Esophagus squamous epithelium (tissue), 4 donors: ENCODE data around the gene XPO1.

Source experiments
- CTCF ChIP-seq, 6 experiments: fragments of 450-650 bp in 4 of 6; fragments of 200-600 bp in 2 of 6; sonication (generic) in 2 of 6; IDR thresholded peaks; one replicate each; pipeline ENCODE4 v1.5.1; 2016 to 2019; ENCODE audit warnings: antibody characterized with exemption in 6 of 6, mild to moderate bottlenecking in 4 of 6, moderate library complexity in 4 of 6
- POLR2A ChIP-seq, 4 donors: fragments of 450-650 bp; IDR thresholded peaks; one replicate each; pipeline ENCODE4 v1.6.1; 2017; ENCODE audit warnings: antibody characterized with exemption in 4 of 4, mild to moderate bottlenecking in 4 of 4, moderate library complexity in 3 of 4

DNA sequence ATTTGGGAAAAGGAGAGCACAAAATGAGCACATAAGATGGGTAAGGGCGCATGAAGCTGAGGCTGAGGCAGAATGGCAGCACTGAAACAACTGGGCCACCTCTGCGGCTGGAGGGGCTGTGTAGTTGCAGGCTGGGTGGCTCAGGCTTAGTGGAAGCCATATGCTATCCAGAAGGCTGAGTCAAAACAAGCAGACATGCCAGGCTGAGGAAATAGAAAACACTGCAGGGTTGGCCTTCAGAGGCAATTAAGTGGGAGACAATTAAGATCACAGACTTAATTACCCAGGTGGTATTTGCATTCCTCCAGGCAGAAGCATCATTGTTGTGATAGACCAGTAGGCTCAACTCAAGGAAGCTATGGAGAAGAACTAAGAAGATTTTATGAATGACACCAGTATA lies 11.4 kb upstream of the XPO1 start:
- TF ChIP-seq CTCF (IDR thresholded peaks at IDR 0.05): no peak
- TF ChIP-seq POLR2A (IDR thresholded peaks at IDR 0.05): no peak
